ENCODE data around the gene TRMT13.

GRCh38 chr1:100089082-100089481 lies 43.9 kb upstream of the TRMT13 start:
- no peak for TF ChIP-seq GMEB1 (CRISPR knock-in tag; IDR thresholded peaks at IDR 0.05; ENCODE audit: borderline replicate concordance)
- no peak for TF ChIP-seq SP4 (CRISPR knock-in tag; IDR thresholded peaks at IDR 0.05)
- no peak for TF ChIP-seq CTCF (CRISPR knock-in tag; IDR thresholded peaks at IDR 0.05)
- no peak for TF ChIP-seq EEA1 (CRISPR knock-in tag; IDR thresholded peaks at IDR 0.05; ENCODE audit: borderline replicate concordance)
- TF ChIP-seq POLR2AphosphoS5 (IDR thresholded peaks at IDR 0.05; ENCODE audit: low read depth, low read length): no peak
- TF ChIP-seq MATR3 (CRISPR knock-in tag; IDR thresholded peaks at IDR 0.05): no peak
- no peak for TF ChIP-seq ERF (CRISPR knock-in tag; IDR thresholded peaks at IDR 0.05)
- TF ChIP-seq ZNF850 (CRISPR knock-in tag; conservative IDR thresholded peaks at IDR 0.05): no peak
- TF ChIP-seq NFE2L2 (IDR thresholded peaks at IDR 0.05; ENCODE audit: low read length): no peak
- TF ChIP-seq NFYB (CRISPR knock-in tag; IDR thresholded peaks at IDR 0.05): no peak
- TF ChIP-seq ETS1 (CRISPR knock-in tag; IDR thresholded peaks at IDR 0.05): no peak
- TF ChIP-seq ZNF788 (CRISPR knock-in tag; IDR thresholded peaks at IDR 0.05; ENCODE audit: borderline replicate concordance): no peak

Measured in HepG2 (cell line).